ENCODE measurements around the gene MRTFA.
A peak's percentile ranks its signal among the peaks of the same experiment; 100 is the strongest.

Gene MRTFA

DNA sequence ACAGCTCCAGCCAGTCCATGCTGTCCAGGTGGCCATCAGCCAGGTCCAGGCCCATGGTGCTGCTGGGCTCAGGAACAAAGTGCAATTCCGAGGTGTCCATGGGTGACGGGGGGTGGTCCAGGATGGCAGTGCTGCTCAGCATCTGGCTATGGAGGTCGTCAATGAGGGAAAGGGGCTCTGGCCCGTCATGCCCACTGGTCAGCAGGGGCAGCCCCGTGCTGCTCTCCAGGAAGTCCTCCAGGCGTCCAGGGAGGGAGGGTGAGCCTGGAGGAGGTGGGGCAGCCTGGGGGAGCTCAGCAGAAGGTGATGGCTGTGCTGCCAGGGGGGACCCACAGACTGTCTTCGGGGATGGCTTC is 225.0 kb downstream of the MRTFA start:
- TF ChIP-seq ZFX (IDR thresholded peaks at IDR 0.05; ENCODE audit: borderline replicate concordance) = no peak
- TF ChIP-seq, protein P1, sequence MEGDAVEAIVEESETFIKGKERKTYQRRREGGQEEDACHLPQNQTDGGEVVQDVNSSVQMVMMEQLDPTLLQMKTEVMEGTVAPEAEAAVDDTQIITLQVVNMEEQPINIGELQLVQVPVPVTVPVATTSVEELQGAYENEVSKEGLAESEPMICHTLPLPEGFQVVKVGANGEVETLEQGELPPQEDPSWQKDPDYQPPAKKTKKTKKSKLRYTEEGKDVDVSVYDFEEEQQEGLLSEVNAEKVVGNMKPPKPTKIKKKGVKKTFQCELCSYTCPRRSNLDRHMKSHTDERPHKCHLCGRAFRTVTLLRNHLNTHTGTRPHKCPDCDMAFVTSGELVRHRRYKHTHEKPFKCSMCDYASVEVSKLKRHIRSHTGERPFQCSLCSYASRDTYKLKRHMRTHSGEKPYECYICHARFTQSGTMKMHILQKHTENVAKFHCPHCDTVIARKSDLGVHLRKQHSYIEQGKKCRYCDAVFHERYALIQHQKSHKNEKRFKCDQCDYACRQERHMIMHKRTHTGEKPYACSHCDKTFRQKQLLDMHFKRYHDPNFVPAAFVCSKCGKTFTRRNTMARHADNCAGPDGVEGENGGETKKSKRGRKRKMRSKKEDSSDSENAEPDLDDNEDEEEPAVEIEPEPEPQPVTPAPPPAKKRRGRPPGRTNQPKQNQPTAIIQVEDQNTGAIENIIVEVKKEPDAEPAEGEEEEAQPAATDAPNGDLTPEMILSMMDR (IDR thresholded peaks at IDR 0.05) = no peak
- 0 out of 2 replicates have a peak overlapping the region, but pooled peaks have one; percentile 7 for H3K27ac ChIP-seq

DNA sequence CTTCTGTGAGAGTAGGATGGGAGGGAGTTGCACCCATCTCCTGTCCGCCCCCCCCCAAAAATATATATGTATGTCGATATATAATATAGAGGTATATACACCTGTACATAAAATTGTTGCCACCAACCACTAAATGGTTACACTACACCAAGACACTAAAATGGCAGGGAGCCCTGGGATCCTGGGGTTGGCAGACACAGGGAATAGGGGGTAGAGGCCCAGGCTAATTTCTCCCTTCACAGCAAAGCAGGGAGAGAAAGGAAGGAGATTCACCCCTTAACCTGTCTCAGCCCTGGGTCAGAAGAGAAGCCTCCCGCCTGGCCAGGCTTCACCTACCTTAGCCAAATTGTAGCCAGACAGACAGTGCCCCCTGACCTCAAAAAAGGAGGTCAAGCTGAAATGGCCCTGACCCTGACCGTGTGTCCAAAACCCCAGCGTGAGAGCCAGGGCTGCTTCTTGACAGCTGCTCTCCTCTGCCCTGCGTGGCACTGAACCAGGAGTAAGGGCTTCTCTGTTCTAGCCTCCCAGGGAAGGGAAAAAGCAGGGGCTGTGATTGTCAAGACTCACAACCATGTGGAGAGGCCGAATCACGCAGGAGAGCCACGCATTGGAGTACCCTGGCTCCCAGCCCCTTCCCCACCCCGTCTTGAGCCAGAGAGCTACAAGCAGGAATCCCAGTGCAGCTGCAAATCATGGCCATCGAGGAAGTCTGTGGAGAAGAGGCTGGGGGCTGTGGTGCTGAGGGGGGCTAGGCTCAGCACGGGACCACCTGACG is 225.6 kb downstream of the MRTFA start:
- H3K27ac ChIP-seq = 0 out of 2 replicates have a peak overlapping the region, but pooled peaks have one; percentile 7
- TF ChIP-seq ZFX (IDR thresholded peaks at IDR 0.05; ENCODE audit: borderline replicate concordance) = no peak
- TF ChIP-seq, protein P1 (IDR thresholded peaks at IDR 0.05) = no peak

DNA sequence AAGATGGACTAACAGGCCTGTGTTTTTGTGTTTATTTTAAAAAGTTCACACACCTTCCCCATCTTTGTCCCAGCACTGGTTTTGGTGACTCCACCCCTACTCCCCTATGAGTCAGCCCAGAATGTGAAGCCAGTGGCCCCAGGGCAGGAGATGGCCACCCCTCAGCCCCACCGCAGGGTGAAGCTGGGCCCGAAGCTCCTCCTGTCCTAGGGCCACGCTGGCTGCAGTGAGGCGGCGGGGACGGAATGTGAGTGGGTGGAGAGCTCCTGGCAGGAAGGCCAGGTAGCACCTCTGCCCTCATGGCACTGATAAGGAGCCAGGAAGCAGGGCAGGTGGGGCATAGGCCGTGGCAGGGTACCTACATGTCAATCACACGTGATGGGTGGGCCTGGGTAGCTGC is 226.2 kb downstream of the MRTFA start:
- no peak overlapping the region for H3K27ac ChIP-seq
- TF ChIP-seq ZFX (IDR thresholded peaks at IDR 0.05; ENCODE audit: borderline replicate concordance) = no peak
- TF ChIP-seq, protein P1 (IDR thresholded peaks at IDR 0.05) = no peak

DNA sequence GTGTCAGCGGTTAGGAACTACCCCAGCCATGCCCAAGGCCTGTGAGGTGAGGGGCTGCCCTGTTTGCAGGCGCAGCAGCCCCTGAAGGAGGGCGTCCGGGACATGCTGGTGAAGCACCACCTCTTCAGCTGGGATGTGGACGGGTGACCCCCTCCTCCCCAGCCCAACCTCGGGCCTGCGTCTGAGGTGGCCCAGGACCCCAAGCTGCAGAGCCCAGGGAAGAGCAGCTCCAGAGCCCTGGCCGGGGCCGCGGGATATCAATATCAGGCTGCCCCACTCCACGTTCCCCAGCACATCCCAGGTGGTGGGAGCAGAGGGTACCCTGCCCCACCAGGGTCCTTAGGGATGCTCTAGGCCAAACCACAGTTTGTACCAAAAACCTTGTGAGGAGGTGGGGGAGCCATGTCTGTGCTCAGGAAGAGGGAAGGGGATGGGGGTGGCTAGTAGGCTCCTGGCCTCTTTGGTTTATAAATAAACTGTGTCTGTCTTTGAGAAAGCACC is 226.9 kb downstream of the MRTFA start:
- H3K27ac ChIP-seq = no peak overlapping the region
- TF ChIP-seq ZFX (IDR thresholded peaks at IDR 0.05; ENCODE audit: borderline replicate concordance) = no peak
- TF ChIP-seq, protein P1 (IDR thresholded peaks at IDR 0.05) = no peak

DNA sequence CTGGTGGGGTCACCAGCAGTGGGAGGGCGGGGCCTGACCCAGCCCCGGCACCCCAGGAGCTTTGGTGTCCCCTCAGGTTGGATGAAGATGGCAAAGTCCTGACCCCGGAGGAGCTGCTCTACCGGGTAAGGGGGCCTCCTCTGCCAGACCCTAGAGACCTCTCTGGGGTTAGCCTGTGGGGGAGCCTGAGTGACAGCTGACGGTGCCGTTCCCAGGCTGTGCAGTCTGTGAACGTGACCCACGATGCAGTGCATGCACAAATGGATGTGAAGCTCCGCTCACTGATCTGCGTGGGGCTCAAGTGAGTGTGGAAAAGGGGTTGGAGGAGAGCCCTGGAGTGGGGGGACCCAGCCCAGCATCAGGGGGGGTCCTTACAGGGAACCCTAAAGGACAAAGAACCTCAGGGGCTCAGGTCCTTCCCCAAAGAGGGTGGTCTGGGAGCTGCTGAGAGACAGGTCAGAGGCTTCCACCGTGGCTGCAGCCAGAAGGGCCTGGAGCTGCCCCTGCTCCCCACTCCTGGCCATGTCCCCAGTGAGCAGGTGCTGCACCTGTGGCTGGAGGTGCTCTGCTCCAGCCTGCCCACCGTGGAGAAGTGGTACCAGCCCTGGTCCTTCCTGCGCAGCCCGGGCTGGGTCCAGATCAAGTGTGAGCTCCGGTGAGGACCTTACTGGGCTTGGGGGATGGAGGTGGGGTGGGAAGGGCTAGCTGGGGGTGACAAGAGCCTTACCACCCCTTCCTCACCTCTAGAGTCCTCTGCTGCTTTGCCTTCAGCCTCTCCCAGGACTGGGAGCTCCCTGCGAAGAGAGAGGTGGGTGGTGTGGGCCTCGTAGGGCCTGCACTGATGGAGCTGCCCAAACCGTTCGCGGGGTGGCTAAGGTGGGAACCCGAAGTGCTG is 227.6 kb downstream of the MRTFA start:
- TF ChIP-seq ZFX (IDR thresholded peaks at IDR 0.05; ENCODE audit: borderline replicate concordance) = no peak
- TF ChIP-seq, protein P1 (IDR thresholded peaks at IDR 0.05) = no peak
- no peak overlapping the region for H3K27ac ChIP-seq

DNA sequence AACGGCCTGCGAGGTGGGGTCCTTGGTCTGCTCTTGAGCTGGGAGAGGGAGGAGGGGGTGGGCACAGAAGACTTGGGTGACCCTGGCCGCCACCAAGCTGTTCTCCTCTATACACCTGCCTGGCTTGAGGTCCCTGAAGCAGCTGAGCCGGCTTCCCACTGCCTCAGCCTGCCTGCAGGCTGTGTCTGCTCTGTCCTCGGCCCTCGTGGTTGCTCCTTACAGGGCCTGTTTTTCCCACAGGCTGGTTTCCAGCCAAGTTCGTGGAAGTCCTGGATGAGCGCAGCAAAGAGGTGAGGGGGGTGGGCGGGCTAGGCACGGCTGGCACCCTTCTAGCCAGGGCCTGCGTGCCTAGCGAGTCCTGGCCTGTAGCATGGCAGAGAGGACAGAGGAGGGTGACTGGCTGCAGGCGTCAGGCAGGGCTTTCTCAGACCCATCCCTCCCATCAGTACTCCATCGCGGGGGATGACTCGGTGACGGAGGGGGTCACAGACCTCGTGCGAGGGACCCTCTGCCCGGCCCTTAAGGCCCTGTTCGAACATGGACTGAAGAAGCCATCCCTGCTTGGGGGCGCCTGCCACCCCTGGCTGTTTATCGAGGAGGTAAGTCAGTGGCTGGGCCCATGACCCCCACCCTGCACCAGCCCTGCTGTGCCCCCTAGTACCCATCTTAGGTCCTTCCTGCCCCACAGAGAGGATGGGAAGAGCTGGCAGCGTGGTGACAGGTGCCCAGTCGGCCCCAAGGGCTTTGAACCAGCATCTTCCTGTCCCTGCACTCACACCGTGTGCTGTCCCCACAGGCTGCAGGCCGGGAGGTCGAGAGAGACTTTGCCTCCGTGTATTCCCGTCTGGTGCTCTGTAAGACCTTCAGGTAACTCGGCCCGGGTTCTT is 228.4 kb downstream of the MRTFA start:
- no peak for TF ChIP-seq ZFX (IDR thresholded peaks at IDR 0.05; ENCODE audit: borderline replicate concordance)
- TF ChIP-seq, protein P1 (IDR thresholded peaks at IDR 0.05) = no peak
- H3K27ac ChIP-seq = no peak overlapping the region

Data from 22Rv1 (cell line).